Measurements from ENCODE around the gene CDCA7L.

GRCh38 chr7:21883069-21883468 is 62.6 kb downstream of the CDCA7L start:
- TF ChIP-seq CTCF (IDR thresholded peaks at IDR 0.05) (no peak), POLR2A (IDR thresholded peaks at IDR 0.05) (no peak)
